NCI-H69 (cell line): ENCODE measurements around the gene NPY.

Experiments used
- DNase-seq: peaks from one replicate; lab custom pipeline; 2025; lab: John Stamatoyannopoulos, UW

NPY gene

DNA sequence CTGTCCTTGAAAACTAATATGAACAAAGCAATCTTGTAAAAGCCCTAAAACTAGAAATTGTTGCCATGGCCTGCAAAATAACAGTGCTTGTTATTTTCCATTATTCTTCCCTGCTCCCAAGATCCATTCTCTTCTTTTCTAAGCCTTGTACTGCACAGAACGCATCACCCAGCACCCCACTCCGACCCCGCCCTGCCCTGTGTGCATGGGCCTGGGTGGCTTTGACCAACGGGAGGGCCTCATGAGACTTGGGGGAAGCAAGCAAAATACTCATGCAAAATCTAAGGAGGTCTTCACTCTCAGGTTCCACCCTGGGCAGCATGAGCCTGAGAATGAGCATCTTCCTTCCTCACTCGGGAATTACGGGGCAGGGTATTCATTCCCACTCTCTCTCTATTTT, 32.4 kb downstream of the NPY start:
- no peak for DNase-seq

DNA sequence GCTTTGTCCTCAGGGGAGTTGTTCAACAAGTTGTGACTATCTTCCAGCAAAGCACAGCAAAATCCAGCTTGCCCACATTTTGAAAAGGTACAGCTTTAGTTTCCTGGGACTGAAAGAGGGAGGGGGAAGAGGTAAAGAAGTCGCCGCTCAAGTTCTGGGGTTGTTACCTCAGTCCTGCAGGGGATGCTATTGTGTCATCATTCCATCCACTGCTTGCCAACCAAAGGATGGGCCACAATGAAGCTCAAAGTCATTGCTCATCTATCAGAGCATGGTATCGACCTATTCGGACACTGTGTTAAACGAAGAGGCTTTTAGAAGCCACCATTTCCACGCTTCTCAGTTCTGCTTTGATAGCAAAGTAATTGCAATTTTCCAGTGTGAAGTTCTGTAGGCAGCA, 34.3 kb downstream of the NPY start:
- DNase-seq: peak; percentile 9

DNA sequence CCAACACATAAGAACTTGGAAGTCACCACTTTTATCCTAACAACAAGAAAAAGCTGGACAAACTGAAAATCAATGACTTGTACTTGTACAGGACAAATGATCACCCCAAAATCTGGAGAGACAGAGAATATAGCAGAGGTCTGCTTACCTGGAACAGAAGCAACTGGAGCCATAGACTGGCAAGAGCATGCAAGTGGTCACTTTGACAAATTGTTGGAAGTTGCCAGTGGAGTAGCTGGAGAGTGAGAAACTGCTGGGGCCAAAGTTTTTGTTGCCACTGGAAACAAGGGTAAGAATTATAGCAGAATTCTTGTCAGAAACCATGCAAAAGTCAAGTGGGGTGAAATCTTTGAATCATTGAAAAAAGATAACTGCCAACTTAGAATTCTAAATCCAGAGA, 35.2 kb downstream of the NPY start:
- no peak for DNase-seq

DNA sequence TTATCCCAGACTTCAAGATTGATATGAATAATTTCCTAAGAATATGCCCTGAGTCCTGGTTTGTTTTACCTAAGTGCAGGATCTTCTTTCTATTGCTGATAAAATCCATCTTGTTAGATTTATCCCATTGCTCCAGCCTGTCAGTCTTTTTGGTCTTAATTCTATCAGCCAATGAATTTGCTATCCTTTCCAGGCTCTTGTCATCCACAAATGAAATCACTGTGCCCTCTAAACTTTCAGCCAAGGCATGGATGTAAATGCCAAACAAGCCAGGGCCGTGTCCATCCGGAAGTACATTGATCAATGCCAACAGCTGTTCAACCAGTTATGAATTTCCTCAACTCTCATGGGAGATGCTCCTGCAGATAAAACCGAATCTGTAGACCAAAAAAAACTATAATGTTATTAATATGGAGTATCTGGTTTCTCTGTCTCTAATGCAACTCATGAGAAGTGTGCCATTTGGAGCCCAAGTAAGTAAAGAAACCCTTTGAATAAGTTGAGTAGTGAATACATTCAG, 40.0 kb downstream of the NPY start:
- DNase-seq: no peak

DNA sequence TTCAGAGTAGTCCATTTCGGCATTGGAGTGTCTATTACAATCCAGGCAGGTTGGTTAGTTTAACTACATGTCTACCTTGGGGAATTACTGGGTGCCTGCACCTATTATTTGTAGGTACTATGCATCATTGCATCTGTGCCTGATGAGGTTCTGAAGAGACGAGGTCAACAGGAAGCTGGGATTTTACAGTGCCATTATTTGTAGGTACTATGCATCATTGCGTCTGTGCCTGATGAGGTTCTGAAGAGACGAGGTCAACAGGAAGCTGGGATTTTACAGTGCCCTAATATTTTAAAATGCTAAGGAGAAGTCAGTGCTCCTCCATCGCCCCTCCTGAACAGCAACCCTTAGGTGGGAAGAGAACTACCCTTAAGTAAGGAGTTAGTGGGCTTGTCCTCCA, 41.7 kb downstream of the NPY start:
- no peak for DNase-seq

DNA sequence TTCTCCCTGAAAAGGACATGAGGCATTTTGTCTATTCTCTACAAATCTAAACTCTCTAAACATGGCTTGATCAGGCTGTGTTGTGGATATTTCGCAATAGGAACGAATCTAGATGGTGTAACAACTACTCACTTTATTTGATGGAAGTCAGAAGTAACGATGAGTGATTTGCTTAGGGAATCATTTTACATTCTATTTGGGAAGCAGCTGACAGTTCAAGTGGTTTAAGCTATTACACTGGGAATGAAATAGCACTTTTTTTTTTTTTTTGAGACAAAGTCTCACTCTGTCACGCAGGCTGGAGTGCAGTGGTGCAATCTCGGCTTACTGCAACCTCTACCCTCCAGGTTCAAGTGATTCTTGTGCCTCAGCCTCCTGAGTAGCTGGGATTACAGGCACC, 44.1 kb downstream of the NPY start:
- DNase-seq: no peak

DNA sequence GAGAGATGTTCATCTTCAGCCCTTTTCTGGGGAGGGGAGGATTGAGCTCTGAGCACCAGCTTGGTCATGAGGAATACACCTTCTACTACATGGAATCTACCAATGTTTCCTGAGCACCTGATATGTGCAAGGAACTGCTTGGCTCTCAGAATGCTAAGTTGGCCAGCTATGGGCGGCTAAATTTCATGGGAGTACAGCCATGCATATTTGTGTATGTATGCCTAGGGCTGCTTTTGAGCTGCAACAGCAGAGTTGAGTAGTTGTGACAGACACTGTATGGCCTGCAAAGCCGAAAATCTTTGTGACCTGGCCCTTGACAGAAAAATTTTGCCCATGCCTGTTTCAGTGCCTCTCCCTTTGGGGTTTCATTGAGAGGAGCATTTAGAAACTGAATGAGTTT, 44.9 kb downstream of the NPY start:
- DNase-seq: no peak

DNA sequence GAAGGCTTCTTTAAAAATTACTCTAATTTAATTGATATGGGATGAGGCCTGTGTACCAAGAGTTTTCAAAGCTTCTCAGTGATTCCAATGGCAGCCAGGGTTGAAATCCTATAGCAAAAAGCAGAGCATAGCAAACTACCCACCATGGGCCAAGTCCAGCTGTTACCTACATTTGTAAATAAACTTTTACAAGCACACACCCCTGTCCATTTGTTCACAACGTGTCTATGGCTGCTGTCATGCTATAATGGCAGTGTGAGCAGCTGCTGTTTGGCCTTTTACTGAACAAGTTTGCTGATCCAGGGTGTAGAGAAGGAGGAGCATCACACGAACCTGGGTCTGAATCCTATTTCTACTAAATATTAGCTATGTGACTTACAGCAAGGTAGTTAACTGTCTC, 50.0 kb downstream of the NPY start:
- no peak for DNase-seq

DNA sequence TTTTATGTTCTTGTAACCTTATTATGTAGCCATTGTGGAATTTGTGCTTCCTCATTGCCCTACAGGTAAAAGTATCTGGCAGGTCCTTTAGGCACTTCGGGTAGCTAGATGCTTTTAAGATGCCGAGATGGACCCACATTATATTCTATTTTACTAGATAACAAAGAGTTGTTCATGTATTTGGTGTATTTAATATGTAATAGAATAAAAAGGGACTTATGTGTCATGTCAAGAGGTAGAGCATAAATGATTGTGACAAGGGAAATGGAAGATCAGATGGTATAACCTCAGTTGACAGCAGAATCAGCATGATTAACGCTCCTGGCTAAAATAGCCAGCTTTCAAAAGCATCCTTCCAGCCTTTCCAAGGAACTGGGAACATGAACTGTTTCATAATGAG, 50.6 kb downstream of the NPY start:
- no peak for DNase-seq

DNA sequence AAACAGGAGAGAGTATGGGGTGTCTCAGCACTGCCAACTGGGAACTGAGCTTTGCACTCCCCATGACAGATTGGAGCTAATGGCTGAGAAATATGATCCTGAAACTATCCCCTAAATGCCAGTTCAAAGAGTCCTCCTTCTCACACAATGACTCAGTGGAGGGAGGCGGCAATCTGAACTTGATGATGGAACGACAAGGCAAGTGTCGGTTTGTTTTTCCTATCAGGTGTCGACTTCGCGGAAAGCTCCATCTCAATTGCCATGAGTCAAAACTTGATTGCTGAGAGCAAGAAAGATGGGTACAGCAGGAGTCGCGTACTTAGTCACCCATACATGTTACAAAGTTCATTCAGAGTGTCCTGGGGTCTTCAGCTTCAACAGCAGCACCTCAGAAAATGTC, 52.5 kb downstream of the NPY start:
- DNase-seq: peak; percentile 15

DNA sequence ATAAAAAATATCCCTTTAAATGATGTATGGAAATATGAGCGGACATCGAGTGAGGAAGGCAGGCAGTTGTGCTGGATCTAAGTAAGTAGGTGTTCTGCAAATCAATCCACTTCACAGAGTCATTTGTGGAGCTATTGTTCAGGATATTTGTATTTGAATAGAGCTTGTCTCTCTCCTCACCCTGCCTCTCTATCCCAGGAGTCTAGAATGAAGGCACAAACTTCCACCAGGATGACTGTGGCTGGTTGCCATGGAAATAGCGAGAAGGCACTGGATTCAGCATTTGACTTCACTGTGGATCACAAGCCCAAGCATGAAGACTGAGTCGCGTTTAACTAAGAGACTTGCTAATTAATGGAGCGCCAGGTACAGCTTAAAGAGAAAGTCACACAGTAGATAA, 53.2 kb downstream of the NPY start:
- no peak for DNase-seq

DNA sequence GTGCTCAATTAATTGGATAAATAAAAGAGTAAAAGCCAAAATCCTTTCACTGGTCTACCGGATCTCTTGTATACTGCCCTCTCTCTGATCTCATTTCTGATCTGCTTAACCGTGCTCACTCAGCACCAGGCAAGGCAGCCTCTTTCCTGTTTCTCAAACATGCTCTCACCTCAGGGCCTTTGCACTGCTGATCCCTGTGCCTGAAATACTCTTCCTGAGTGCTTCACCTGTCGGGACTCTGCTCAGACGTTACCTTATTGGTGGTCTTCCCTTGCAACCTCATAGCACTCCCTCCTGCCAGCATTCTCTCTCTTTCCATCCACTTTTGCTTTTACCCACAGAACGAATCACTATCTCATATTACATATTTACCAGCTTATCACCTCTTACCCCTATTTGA, 55.6 kb downstream of the NPY start:
- DNase-seq: no peak

DNA sequence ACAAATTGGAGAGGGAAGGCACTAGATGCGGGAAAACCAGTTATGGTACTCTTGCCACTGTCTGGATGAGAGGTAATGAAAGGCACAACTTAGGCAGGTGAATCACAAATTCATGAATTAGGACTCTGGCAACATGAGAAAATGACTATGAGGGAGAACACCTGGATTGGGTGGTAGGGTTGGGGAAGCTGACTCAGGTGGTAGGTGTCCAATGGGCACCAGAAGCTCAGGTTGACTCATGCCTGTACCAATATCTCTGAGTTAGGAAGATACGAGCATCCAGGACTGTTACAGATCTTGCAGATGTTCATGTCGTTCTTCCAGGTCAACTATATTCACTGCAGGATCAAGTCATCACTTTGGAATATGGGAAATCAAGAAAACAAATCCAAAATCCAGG, 56.7 kb downstream of the NPY start:
- no peak for DNase-seq
